ENCODE measurements around the gene IKBKE. TPM values are rescaled to one million over a fixed set of nuclear protein-coding genes. Genes with fewer than 3 reads are reported as not detected.

IKBKE gene
- total RNA-seq, 1 experiment from 2014 or later, result 6.4 TPM

DNA sequence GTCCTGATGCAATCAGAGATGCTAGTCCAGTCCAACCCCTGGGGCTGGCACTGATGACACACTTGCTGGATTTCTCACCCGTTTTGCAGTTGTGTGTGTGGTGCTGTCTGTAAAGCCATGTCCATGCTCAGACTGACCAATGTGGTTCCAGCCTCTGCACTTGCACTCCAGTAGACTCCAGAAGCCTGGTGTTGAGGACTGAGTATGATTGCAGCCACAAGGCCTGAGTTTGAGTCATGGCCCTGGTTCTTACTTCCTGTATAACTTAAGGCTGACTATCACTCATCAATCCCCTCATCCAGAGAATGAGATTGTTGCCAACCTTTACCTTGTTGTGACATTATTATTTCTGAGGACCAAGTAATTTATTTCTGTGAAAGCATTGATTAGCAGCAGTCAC is 34.8 kb upstream of the IKBKE start:
- Histone ChIP-seq H3K27me3 (ENCODE audit: control insufficient read depth, insufficient read depth, low read length) (no peaks in the 10 kb centered on the region), H3K27ac (ENCODE audit: low read length) (no peak overlapping the region), H3K36me3 (ENCODE audit: control insufficient read depth, insufficient read depth, low read length) (peaks cover 8% of the 10 kb centered on the region; the same call in 1 of the 2 replicates), H3K4me3 (ENCODE audit: low read depth in 2 of 2, low read length in 2 of 2) (no peak overlapping the region), H3K9me3 (ENCODE audit: control insufficient read depth, insufficient read depth, low read depth, low read length) (no peaks in the 10 kb centered on the region), H3K4me1 (ENCODE audit: control insufficient read depth, insufficient read depth, low read length) (no peaks in the 10 kb centered on the region)
- no TSS peak for BruUV-seq (replicated peaks)
- in situ Hi-C loops (cut with HindIII; ENCODE audit: low pct_unique_long_range_greater_than_20kb, low sequenced_read_pairs) (no loop called here), intact Hi-C loops (cut with micrococcal nuclease; ENCODE audit: unreplicated experiment) (no loop called here)
- DNase-seq (ENCODE audit: low read depth, low spot score) (no peak), ATAC-seq (no peak)
- TF ChIP-seq, protein P1, sequence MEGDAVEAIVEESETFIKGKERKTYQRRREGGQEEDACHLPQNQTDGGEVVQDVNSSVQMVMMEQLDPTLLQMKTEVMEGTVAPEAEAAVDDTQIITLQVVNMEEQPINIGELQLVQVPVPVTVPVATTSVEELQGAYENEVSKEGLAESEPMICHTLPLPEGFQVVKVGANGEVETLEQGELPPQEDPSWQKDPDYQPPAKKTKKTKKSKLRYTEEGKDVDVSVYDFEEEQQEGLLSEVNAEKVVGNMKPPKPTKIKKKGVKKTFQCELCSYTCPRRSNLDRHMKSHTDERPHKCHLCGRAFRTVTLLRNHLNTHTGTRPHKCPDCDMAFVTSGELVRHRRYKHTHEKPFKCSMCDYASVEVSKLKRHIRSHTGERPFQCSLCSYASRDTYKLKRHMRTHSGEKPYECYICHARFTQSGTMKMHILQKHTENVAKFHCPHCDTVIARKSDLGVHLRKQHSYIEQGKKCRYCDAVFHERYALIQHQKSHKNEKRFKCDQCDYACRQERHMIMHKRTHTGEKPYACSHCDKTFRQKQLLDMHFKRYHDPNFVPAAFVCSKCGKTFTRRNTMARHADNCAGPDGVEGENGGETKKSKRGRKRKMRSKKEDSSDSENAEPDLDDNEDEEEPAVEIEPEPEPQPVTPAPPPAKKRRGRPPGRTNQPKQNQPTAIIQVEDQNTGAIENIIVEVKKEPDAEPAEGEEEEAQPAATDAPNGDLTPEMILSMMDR (IDR thresholded peaks at IDR 0.05), result no peak
- TF ChIP-seq TCF7L2 (IDR thresholded peaks at IDR 0.05; ENCODE audit: low read depth, low read length), result no peak
- TF ChIP-seq POLR2AphosphoS5 (IDR thresholded peaks at IDR 0.05; ENCODE audit: low read depth, low read length), result no peak
- TF ChIP-seq SIN3A (IDR thresholded peaks at IDR 0.05; ENCODE audit: borderline replicate concordance, insufficient read depth, low read depth, low read length), result no peak
- TF ChIP-seq, protein P2, sequence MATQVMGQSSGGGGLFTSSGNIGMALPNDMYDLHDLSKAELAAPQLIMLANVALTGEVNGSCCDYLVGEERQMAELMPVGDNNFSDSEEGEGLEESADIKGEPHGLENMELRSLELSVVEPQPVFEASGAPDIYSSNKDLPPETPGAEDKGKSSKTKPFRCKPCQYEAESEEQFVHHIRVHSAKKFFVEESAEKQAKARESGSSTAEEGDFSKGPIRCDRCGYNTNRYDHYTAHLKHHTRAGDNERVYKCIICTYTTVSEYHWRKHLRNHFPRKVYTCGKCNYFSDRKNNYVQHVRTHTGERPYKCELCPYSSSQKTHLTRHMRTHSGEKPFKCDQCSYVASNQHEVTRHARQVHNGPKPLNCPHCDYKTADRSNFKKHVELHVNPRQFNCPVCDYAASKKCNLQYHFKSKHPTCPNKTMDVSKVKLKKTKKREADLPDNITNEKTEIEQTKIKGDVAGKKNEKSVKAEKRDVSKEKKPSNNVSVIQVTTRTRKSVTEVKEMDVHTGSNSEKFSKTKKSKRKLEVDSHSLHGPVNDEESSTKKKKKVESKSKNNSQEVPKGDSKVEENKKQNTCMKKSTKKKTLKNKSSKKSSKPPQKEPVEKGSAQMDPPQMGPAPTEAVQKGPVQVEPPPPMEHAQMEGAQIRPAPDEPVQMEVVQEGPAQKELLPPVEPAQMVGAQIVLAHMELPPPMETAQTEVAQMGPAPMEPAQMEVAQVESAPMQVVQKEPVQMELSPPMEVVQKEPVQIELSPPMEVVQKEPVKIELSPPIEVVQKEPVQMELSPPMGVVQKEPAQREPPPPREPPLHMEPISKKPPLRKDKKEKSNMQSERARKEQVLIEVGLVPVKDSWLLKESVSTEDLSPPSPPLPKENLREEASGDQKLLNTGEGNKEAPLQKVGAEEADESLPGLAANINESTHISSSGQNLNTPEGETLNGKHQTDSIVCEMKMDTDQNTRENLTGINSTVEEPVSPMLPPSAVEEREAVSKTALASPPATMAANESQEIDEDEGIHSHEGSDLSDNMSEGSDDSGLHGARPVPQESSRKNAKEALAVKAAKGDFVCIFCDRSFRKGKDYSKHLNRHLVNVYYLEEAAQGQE (IDR thresholded peaks at IDR 0.05; ENCODE audit: insufficient read depth in 1 of 2, low read depth in 2 of 2, low read length in 1 of 2), result no peak
- CTCF ChIA-PET, result no interaction called here
- POLR2A ChIA-PET, result no interaction called here

DNA sequence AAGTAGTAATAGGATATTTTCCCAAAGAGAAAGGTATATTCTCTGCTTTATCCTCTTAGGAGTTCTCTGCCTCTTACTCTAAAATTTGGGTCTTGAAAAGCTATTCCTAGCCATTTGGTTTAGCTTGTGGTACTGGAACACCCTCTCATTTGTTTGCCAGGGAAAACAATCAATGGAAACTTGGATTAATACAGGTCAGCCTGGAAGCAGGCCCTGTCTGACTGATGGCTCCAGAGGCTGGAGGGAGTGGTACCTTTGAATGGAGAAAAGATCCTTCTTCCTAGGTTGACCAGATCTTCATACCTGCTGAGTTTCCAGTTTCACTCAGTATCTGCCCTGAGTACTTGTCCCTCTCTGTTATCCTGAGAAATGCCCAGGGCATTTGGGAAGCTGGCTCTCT is 31.7 kb upstream of the IKBKE start:
- CTCF ChIA-PET, result interaction anchor here (0.5 to 0.6 kb wide), 2 partner anchors 11 to 15 kb away, joined by 3 to 4 read pairs; no protein-coding TSS in a partner anchor
- BruUV-seq (replicated peaks), result no TSS peak

More for the DNA sequence above, 31.7 kb upstream of the IKBKE start:
- Histone ChIP-seq H3K27me3 (ENCODE audit: control insufficient read depth, insufficient read depth, low read length) (no peaks in the 10 kb centered on the region), H3K36me3 (ENCODE audit: control insufficient read depth, insufficient read depth, low read length) (peaks cover 10% of the 10 kb centered on the region; the same call in 1 of the 2 replicates), H3K4me1 (ENCODE audit: control insufficient read depth, insufficient read depth, low read length) (no peaks in the 10 kb centered on the region), H3K9me3 (ENCODE audit: control insufficient read depth, insufficient read depth, low read depth, low read length) (no peaks in the 10 kb centered on the region), H3K27ac (ENCODE audit: low read length) (no peak overlapping the region), H3K4me3 (ENCODE audit: low read depth in 2 of 2, low read length in 2 of 2) (no peak overlapping the region)
- POLR2A ChIA-PET, result no interaction called here
- TF ChIP-seq SIN3A (IDR thresholded peaks at IDR 0.05; ENCODE audit: borderline replicate concordance, insufficient read depth, low read depth, low read length) (no peak), POLR2AphosphoS5 (IDR thresholded peaks at IDR 0.05; ENCODE audit: low read depth, low read length) (no peak), TCF7L2 (IDR thresholded peaks at IDR 0.05; ENCODE audit: low read depth, low read length) (no peak)
- TF ChIP-seq, protein P1 (IDR thresholded peaks at IDR 0.05), result no peak
- TF ChIP-seq, protein P2 (IDR thresholded peaks at IDR 0.05; ENCODE audit: insufficient read depth in 1 of 2, low read depth in 2 of 2, low read length in 1 of 2), result no peak
- intact Hi-C loops (cut with micrococcal nuclease; ENCODE audit: unreplicated experiment), result no loop called here
- ATAC-seq, result no peak
- in situ Hi-C loops (cut with HindIII; ENCODE audit: low pct_unique_long_range_greater_than_20kb, low sequenced_read_pairs), result no loop called here
- DNase-seq (ENCODE audit: low read depth, low spot score), result no peak
